ENCODE data around the gene HSF5.

GRCh38 chr17:58379511-58379824, 108.7 kb downstream of the HSF5 start:
- TF ChIP-seq, protein P1, sequence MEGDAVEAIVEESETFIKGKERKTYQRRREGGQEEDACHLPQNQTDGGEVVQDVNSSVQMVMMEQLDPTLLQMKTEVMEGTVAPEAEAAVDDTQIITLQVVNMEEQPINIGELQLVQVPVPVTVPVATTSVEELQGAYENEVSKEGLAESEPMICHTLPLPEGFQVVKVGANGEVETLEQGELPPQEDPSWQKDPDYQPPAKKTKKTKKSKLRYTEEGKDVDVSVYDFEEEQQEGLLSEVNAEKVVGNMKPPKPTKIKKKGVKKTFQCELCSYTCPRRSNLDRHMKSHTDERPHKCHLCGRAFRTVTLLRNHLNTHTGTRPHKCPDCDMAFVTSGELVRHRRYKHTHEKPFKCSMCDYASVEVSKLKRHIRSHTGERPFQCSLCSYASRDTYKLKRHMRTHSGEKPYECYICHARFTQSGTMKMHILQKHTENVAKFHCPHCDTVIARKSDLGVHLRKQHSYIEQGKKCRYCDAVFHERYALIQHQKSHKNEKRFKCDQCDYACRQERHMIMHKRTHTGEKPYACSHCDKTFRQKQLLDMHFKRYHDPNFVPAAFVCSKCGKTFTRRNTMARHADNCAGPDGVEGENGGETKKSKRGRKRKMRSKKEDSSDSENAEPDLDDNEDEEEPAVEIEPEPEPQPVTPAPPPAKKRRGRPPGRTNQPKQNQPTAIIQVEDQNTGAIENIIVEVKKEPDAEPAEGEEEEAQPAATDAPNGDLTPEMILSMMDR (IDR thresholded peaks at IDR 0.05), result no peak
- TF ChIP-seq POLR2A (IDR thresholded peaks at IDR 0.05), result no peak
